WTC11 (cell line): ENCODE results near the gene CPPED1. TPM values are rescaled to one million over a fixed set of nuclear protein-coding genes. Genes with fewer than 3 reads are reported as not detected.

ENCODE experiments used
- ATAC-seq: fragments of 200-7000 bp; cut with Tn5 transposase; 2 replicates; pipeline ENCODE4 v1.10.0; 2021; ENCODE audit warnings: mild to moderate bottlenecking, moderate library complexity
- CTCF ChIA-PET: fragments of 300-600 bp; sonication (Branson Sonifier 250); formaldehyde crosslinking; loops from one replicate; lab custom pipeline; 2021; ENCODE audit warnings: antibody characterized with exemption; lab: Charles Lee
- POLR2A ChIA-PET: fragments of 350-600 bp; sonication (Branson Sonifier 250); formaldehyde crosslinking; loops from one replicate; lab custom pipeline; 2021; ENCODE audit warnings: antibody characterized with exemption; lab: Charles Lee
- DNase-seq: peaks from one replicate; pipeline ENCODE4 v3.0.0; 2021; ENCODE audit warnings: low spot score
- H3K27ac Mint-ChIP-seq: 2 replicates; pipeline ENCODE4 v1.8.0; 2021; ENCODE audit warnings: mixed read lengths
- H3K27me3 Mint-ChIP-seq: 2 replicates; pipeline ENCODE4 v1.8.0; 2021; ENCODE audit warnings: low read depth, mild to moderate bottlenecking, moderate library complexity, mixed read lengths
- H3K36me3 Mint-ChIP-seq: 2 replicates; pipeline ENCODE4 v1.8.0; 2021; ENCODE audit warnings: mixed read lengths
- H3K4me1 Mint-ChIP-seq: 2 replicates; pipeline ENCODE4 v1.8.0; 2022; ENCODE audit warnings: mixed read lengths
- H3K4me3 Mint-ChIP-seq: 2 replicates; pipeline ENCODE4 v1.8.0; 2021; ENCODE audit warnings: mild to moderate bottlenecking, moderate library complexity, mixed read lengths
- H3K9me3 Mint-ChIP-seq: 2 replicates; pipeline ENCODE4 v1.8.0; 2021; ENCODE audit warnings: mixed read lengths
- NFE2L1 ChIP-seq: sonication (generic); formaldehyde crosslinking; IDR thresholded peaks from 2 replicates; pipeline ENCODE4 v1.8.1; 2023; ENCODE audit warnings: missing genetic modification reagents
- PRRX2 ChIP-seq: fragments of 250-450 bp; sonication (Bioruptor Pico); IDR thresholded peaks from 2 replicates; pipeline ENCODE4 v1.8.0; 2021; ENCODE audit warnings: mild to moderate bottlenecking
- SMAD3 ChIP-seq: sonication (generic); formaldehyde crosslinking; IDR thresholded peaks from 2 replicates; pipeline ENCODE4 v1.8.0; 2022; ENCODE audit warnings: missing genetic modification reagents, mild to moderate bottlenecking, borderline replicate concordance
- SP1 ChIP-seq: sonication (generic); formaldehyde crosslinking; conservative IDR thresholded peaks from 2 replicates; pipeline ENCODE4 v1.8.1; 2022; ENCODE audit warnings: missing genetic modification reagents
- TP53 ChIP-seq: sonication (generic); formaldehyde crosslinking; IDR thresholded peaks from 2 replicates; pipeline ENCODE4 v1.8.1; 2023; ENCODE audit warnings: mild to moderate bottlenecking, missing genetic modification reagents
- ZBTB21 ChIP-seq: sonication (generic); formaldehyde crosslinking; IDR thresholded peaks from 2 replicates; pipeline ENCODE4 v1.8.1; 2023; ENCODE audit warnings: mild to moderate bottlenecking, missing genetic modification reagents, borderline replicate concordance
- ZNF121 ChIP-seq: sonication (generic); formaldehyde crosslinking; IDR thresholded peaks from 2 replicates; pipeline ENCODE4 v1.8.0; 2023; ENCODE audit warnings: missing genetic modification reagents
- total RNA-seq: library from RNA; stranded (reverse); gene quantifications from 3 replicates; pipeline ENCODE4 v1.2.3, GENCODE V29; 2021
- TF ChIP-seq, protein P1 (sequence below): sonication (generic); formaldehyde crosslinking; IDR thresholded peaks from 2 replicates; pipeline ENCODE4 v1.8.0; 2022; ENCODE audit warnings: mild to moderate bottlenecking, missing genetic modification reagents
- TF ChIP-seq, protein P2 (sequence below): sonication (generic); formaldehyde crosslinking; IDR thresholded peaks from 2 replicates; pipeline ENCODE4 v1.8.1; 2023; ENCODE audit warnings: mild to moderate bottlenecking, missing genetic modification reagents, borderline replicate concordance
- TF ChIP-seq, protein P3 (sequence below): sonication (generic); formaldehyde crosslinking; IDR thresholded peaks from 2 replicates; pipeline ENCODE4 v1.8.1; 2022; ENCODE audit warnings: low read depth, mild to moderate bottlenecking, moderate library complexity, missing genetic modification reagents, borderline replicate concordance

Gene CPPED1
- total RNA-seq, 1 experiment from 2014 or later: 8.8 TPM

DNA sequence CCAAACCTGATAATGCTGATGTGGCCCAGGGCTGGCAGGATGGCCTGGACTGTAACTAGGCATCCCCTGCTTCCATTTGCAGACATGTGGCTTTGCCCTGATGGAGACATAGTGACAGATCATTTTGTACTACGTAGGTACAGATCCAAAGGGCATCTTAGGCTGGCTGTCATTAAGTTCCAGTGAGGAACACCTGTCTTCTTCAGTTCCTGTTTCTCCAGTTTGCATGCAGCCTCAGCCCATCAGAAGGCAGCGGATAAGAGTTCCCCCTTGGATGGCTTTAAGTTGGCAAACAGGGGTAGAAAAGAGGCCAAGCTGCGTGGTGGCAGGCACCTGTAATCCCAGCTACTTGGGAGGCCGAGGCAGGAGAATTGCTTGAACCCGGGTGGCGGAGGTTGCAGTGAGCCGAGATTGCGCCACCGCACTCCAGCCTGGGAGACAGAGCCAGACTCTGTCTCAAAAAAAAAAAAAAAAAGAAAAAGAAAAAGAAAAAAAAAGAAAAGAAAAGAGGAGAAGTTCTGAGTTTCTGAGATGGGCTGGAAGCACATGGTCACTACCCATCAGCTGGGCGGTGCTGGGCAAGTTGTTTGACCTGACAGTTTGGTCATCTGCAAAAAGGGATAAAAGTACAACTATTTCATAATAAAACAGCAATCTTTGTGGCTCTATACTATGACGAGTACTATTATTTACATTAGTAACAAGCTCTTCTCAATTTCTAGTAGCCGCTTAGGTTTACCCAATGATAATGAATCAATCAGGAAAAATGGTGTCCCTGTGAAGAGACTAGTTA lies 42.7 kb downstream of the CPPED1 start:
- Mint-ChIP-seq H3K36me3 (no peaks in the 10 kb centered on the region), H3K4me3 (no peak overlapping the region), H3K4me1 (peaks cover 15% of the 10 kb centered on the region), H3K27me3 (no peaks in the 10 kb centered on the region), H3K27ac (no peak overlapping the region), H3K9me3 (no peaks in the 10 kb centered on the region)
- CTCF ChIA-PET: interaction anchor here (0.6 to 0.8 kb wide), 2 partner anchors 135 to 177 kb away, joined by 3 to 4 read pairs; no protein-coding TSS in a partner anchor
- ATAC-seq (no peak), DNase-seq (no peak)
- TF ChIP-seq, protein P1, sequence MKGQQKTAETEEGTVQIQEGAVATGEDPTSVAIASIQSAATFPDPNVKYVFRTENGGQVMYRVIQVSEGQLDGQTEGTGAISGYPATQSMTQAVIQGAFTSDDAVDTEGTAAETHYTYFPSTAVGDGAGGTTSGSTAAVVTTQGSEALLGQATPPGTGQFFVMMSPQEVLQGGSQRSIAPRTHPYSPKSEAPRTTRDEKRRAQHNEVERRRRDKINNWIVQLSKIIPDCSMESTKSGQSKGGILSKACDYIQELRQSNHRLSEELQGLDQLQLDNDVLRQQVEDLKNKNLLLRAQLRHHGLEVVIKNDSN: no peak
- TF ChIP-seq SP1 (no peak), NFE2L1 (CRISPR knock-in tag) (no peak), SMAD3 (CRISPR knock-in tag) (no peak), TP53 (CRISPR knock-in tag) (no peak), PRRX2 (CRISPR knock-in tag) (no peak)
- TF ChIP-seq, protein P2, sequence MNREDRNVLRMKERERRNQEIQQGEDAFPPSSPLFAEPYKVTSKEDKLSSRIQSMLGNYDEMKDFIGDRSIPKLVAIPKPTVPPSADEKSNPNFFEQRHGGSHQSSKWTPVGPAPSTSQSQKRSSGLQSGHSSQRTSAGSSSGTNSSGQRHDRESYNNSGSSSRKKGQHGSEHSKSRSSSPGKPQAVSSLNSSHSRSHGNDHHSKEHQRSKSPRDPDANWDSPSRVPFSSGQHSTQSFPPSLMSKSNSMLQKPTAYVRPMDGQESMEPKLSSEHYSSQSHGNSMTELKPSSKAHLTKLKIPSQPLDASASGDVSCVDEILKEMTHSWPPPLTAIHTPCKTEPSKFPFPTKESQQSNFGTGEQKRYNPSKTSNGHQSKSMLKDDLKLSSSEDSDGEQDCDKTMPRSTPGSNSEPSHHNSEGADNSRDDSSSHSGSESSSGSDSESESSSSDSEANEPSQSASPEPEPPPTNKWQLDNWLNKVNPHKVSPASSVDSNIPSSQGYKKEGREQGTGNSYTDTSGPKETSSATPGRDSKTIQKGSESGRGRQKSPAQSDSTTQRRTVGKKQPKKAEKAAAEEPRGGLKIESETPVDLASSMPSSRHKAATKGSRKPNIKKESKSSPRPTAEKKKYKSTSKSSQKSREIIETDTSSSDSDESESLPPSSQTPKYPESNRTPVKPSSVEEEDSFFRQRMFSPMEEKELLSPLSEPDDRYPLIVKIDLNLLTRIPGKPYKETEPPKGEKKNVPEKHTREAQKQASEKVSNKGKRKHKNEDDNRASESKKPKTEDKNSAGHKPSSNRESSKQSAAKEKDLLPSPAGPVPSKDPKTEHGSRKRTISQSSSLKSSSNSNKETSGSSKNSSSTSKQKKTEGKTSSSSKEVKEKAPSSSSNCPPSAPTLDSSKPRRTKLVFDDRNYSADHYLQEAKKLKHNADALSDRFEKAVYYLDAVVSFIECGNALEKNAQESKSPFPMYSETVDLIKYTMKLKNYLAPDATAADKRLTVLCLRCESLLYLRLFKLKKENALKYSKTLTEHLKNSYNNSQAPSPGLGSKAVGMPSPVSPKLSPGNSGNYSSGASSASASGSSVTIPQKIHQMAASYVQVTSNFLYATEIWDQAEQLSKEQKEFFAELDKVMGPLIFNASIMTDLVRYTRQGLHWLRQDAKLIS (CRISPR knock-in tag): no peak
- TF ChIP-seq, protein P3, sequence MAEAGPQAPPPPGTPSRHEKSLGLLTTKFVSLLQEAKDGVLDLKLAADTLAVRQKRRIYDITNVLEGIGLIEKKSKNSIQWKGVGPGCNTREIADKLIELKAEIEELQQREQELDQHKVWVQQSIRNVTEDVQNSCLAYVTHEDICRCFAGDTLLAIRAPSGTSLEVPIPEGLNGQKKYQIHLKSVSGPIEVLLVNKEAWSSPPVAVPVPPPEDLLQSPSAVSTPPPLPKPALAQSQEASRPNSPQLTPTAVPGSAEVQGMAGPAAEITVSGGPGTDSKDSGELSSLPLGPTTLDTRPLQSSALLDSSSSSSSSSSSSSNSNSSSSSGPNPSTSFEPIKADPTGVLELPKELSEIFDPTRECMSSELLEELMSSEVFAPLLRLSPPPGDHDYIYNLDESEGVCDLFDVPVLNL (CRISPR knock-in tag): no peak
- POLR2A ChIA-PET: no interaction called here

DNA sequence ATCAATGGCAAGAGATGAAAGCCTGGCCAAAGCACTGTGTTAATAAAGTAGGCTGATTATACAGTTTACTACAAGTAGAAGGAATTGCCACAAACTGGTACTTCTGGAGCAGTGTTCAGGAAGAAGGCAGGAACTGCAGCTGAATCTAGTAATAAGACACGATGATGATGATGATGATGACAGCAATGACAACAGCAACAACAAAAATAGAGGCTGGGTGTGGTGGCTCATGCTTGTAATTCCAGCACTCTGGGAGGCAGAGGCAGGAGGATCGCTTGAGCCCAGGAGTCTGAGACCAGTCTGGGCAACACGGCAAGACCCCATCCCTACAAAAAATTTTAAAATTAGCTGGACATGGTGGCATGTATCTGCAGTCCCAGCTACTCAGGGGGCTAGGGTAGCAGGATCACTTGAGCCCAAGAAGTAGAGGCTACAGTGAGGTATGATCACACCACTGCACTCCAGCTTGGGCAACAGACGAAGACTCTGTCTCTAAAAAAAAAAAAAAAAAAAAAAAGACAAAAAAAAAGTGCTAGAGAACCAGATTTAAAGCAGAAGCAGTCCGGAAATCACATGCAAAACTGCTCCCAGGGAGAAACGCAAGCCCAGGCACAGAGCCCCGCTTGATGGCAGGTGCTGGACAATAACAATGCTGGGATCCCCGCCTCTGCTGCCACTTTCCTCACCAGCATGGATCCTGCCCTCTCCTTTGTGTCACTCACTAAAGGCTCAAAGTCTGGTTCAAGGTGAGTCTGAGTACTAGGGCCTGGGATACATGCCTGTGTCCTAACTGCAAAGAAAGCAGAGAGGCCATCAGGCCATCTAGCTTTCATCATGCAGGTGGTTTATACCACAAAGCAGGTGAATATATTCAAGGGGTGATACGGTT lies 44.8 kb downstream of the CPPED1 start:
- POLR2A ChIA-PET: interaction anchor here (0.7 kb wide), 1 partner anchor 105 kb away, joined by 5 read pairs; no protein-coding TSS in a partner anchor
- ATAC-seq (peak; percentile 57; the same call in 1 of the 2 replicates), DNase-seq (no peak)
- no peak overlapping the region for H3K4me3 Mint-ChIP-seq
- H3K9me3 Mint-ChIP-seq: no peaks in the 10 kb centered on the region
- H3K36me3 Mint-ChIP-seq: no peaks in the 10 kb centered on the region
- no peak for TF ChIP-seq ZBTB21 (CRISPR knock-in tag)
- TF ChIP-seq, protein P2 (CRISPR knock-in tag): no peak
- peak; percentile 69; the same call in 1 of the 2 replicates for TF ChIP-seq ZNF121
- H3K27me3 Mint-ChIP-seq: no peaks in the 10 kb centered on the region
- no peak overlapping the region for H3K27ac Mint-ChIP-seq
- peaks cover 15% of the 10 kb centered on the region for H3K4me1 Mint-ChIP-seq
- CTCF ChIA-PET: no interaction called here
